DMS 273 treated with DMSO at 0.1 percent for 48 hours (cell line): ENCODE data around the gene PRMT1.
"Not testable (repeated sequence)": the region's sequence is repeated elsewhere in the genome, so short reads cannot be mapped to it uniquely, and the experiment has no call there.

Source experiments
- DNase-seq: peaks from one replicate; lab custom pipeline; 2025; lab: John Stamatoyannopoulos, UW

Gene PRMT1

DNA sequence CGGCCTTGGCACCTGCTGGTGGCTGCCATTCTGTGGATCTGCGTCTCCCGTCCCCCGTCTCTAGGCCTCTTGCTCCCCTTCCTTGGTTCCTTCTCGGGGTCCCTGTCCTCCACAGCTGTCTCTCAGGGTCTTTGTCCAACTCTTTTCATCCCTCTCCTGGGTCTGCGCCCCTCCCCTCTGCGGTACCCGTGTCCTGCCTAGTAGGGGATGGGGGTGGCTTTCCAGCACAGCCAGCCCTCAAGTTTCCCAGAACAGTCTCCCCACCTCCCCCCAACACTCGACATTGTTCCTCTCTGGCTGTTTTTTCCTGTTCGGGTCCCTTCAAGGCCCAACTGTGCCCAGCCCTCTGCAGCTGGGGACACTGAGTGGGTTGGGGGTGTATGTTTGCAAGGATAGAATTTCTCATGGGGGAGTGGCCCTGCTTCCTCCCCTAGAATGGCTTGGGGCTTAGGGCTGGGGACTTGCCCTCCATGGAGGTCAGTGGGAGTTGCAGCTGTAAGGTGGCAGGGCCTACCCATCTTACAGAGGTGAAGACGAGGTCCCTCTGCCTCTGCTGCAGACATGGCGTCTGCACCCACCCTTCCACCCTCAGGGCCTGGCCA lies 11.6 kb downstream of the PRMT1 start:
- DNase-seq, result no peak

- DNase-seq, result no peak
Measured at GRCh38 chr19:49689133-49690078, 12.3 kb downstream of the PRMT1 start, which contains the start of gene ADM5. Gene ADM5 (plus strand): TSS chr19:49689594. CDS start chr19:49689838, 244 bp downstream.

DNA sequence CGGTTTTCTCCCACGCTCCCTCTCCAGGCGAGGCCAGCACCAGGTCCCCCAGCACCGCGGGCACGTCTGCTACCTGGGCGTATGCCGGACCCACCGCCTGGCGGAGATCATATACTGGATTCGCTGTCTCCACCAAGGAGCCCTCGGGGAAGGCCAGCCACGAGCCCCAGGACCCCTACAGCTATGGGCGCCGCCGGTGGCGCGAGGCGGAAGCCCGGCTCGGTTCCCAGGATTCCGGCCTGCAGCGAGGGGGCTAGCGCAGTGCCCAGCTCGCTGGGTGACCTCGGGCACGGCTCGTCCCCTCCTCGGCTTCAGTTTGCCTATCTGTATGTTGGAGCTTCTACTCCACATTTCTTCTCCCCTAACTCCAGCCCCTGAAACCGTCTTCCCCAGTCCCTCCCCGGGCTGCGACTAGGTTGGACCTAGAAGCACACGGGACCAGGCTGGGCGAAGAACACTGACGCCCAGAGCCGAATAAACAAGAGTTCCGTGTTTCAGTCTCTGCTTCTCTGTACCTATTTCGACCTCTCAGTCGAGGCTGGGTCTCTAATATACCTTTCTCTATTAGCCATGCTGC lies 13.1 kb downstream of the PRMT1 start:
- DNase-seq, result no peak

DNA sequence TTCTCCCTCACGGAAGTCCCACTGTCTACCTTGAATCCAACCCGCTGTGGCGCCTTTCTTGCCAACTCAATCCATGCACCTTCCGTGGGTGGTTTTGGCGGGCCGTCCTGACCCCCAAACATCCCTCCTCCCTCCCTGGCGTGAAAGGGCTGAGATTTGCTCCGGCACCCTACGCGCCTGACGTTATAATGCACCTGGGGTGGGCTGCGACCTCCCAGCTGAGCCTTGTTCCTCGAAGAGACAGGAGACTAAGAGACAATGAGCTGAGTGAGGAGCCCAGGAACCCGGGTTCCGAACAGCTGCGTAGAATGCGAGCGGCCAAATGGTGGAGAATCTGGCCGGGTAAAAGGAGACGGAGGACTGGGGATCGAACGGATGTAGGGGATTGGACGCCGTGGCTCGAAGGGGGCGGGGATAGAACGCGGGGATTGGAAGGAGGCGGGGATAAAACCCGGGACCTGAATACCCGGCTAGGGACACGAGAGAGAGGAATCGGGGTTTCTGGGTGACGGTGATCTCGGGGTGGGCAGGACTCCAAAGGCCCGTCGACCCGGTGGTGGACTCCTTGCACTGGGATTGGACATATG lies 13.7 kb downstream of the PRMT1 start, which contains the start of gene CPT1C:
CPT1C (plus strand) TSS at position 461 of the 587 bp plus-strand sequence. CDS start 1,137 bp downstream, outside the sequence.
- peak; percentile 79 for DNase-seq

- DNase-seq, result no peak
Measured at GRCh38 chr19:49691243-49692146, 14.4 kb downstream of the PRMT1 start.

DNA sequence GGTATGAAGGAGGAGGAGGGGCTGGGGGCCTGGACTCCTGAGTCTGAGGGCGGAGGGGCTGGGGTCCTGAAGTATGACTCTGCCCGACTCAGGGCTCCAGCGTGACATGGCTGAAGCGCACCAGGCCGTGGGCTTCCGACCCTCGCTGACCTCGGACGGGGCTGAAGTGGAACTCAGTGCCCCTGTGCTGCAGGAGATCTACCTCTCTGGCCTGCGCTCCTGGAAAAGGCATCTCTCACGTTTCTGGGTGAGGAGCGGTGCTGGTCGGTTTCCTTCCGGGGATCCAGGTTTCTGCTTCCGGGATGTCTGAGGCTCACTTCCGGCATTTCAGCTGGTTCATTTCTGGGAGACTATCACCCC lies 15.1 kb downstream of the PRMT1 start:
- no peak for DNase-seq

DNA sequence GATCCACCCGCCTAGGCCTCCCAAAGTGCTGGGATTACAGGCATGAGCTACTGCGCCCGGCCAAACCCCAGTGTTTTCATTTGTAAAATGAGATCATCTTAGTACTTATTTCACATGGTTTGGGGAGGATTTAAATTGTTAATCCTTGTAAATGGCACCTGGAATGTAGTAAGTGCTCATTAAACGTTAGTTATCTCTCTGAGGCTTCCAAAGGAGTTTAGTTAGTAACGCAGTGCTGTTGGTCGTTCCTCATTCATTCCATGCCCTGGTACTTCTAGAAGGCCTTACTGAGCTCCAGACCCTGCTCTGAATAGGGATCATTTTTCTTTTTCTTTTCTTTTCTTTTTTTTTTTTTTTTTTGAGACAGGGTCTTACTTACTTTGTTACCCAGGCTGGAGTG lies 19.0 kb downstream of the PRMT1 start:
- no peak for DNase-seq

DNA sequence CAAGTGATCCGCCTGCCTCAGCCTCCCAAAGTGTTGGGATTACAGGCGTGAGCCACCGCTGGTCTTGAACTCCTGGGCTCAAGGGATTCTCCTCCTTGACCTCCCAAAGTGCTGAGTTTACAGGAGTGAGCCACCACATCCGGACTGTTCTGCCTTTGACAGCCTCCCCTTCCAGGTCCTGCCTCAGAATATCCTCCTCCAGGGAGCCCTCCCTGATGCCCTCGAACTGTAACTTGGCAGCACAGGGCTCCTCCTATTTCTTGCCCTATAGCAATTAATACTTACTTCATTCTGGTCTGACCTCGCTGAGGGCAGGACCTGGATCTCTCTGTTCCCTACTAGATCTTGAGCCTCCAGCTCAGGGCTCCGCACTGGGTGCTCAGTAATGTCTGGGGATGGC lies 19.8 kb downstream of the PRMT1 start:
- no peak for DNase-seq

GRCh38 chr19:49699364-49699763 lies 22.3 kb downstream of the PRMT1 start:
- no peak for DNase-seq

DNA sequence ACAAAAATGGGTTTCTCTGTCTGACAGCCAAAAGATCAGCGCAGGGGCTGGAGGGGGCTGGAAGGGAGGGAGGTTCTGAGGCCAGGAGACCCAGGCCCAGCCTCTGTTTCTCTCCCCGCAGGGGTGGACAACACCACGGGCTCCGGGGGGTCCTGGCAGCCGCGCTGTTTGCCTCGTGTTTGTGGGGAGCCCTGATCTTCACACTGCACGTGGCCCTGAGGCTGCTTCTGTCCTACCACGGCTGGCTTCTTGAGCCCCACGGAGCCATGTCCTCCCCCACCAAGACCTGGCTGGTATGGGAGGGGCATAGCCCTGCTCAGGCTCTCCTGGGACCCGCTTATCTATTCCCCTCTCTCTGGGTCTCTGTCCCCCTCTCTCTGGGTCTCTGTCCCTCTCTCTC lies 23.5 kb downstream of the PRMT1 start:
- DNase-seq, result no peak

DNA sequence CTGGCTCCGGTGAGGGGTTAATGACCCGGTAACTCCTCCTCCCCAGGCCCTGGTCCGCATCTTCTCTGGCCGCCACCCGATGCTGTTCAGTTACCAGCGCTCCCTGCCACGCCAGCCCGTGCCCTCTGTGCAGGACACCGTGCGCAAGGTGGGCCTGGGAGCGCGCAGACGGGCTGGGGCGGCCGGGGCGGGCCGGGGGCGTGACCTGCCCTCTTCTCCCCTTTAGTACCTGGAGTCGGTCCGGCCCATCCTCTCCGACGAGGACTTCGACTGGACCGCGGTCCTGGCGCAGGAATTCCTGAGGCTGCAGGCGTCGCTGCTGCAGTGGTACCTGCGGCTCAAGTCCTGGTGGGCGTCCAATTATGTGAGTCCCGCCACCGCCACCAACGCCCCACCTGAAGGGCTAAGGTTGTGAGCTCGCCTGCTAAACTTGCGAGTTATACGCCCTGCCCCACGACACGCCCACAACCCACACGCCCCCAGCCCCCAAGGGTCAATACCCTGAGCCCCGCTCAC lies 24.3 kb downstream of the PRMT1 start:
- no peak for DNase-seq

DNA sequence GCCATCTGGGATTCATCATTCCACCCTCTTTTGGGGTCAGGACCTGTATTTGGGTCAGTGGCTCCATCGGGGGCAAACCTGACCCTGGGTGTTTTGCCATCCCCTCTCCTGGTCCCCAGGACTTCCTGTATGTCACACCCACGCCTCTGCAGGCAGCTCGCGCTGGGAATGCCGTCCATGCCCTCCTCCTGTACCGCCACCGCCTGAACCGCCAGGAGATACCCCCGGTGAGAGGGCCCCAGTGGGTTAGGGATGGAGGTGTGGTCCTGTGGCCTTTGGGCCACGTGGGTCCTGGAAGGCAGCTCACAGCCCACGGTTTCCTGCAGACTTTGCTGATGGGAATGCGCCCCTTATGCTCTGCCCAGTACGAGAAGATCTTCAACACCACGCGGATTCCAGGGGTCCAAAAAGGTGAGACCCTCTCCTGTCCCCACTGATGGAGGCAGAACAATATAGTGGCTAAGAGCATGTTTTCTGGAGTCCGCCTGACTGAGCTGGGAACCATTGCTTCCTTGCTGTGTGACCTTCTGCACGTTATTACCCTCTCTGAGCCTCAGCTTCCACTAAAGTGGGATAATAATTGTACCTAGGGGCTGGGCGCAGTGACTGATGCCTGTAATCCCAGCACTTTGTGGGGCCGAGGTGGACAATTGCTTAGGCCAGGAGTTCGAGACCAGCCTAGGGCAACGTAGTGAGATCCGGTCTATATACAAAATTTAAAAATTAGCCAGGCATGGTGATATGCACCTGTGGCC lies 28.0 kb downstream of the PRMT1 start:
- DNase-seq, result no peak

DNA sequence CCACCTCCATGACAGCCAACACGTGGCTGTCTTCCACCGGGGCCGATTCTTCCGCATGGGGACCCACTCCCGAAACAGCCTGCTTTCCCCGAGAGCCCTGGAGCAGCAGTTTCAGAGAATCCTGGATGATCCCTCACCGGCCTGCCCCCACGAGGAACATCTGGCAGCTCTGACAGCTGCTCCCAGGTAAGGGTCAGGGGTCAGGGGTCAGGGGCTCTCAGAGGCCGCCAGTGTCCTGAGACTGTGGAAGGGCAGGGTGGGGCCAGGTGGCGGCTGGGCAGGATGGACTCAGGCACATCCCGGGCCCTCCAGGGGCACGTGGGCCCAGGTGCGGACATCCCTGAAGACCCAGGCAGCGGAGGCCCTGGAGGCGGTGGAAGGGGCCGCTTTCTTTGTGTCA lies 28.8 kb downstream of the PRMT1 start:
- DNase-seq, result no peak

DNA sequence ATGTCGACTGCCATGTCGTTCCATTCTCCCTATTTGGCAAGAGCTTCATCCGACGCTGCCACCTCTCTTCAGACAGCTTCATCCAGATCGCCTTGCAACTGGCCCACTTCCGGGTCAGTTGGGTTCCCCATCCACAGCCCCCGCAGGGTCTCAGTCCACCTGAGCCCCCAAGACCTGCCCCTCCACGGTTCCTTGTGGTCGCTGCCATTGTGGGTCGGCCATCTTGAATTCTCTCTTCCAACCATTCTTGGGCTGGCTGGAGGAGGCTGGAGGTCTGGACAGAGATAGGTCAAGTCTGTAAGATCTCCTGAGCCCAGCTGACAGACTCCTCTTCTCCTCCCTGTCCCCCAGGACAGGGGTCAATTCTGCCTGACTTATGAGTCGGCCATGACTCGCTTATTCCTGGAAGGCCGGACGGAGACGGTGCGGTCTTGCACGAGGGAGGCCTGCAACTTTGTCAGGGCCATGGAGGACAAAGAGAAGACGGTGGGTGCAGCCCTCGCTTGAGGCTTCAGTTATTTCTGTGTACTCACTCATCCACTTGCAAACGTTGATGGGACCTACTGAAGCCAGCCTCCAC lies 33.4 kb downstream of the PRMT1 start:
- DNase-seq, result no peak

GRCh38 chr19:49712397-49712859 lies 35.4 kb downstream of the PRMT1 start:
- no peak for DNase-seq

GRCh38 chr19:49713236-49713845 lies 36.3 kb downstream of the PRMT1 start:
- DNase-seq, result no peak

DNA sequence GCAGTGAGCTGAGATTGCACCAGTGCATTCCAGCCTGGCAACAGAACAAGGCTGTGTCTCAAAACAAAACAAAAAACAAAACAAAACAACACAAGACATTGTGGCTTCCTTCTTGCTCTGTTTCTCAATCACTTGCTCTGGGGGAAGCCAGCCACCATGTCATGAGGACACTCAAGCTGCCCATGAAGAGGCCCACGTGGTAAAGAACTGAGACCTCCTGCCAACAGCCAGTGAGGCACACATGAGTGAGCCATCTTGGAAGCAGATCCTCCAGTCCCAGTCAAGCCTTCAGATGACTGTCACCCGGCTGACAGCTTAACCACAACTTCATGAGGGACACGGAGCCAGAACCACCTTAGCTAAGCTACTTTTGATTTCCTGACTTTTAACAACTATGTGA lies 39.1 kb downstream of the PRMT1 start:
- DNase-seq, result no peak

GRCh38 chr19:49718511-49718910 lies 41.4 kb downstream of the PRMT1 start:
- no peak for DNase-seq

- DNase-seq, result no peak
Measured at GRCh38 chr19:49718991-49719390, 41.9 kb downstream of the PRMT1 start.

- not testable (repeated sequence) for DNase-seq
Measured at GRCh38 chr19:49719420-49719819, 42.3 kb downstream of the PRMT1 start.
